Mammary epithelial cell (primary cell): Measurements from ENCODE around the gene CLSTN1.

Experiments used
- CTCF ChIP-seq, 2 donors: IDR thresholded peaks in 1 of 2; conservative IDR thresholded peaks in 1 of 2; 2 replicates each; pipeline ENCODE4 v1.5.1; 2011 to 2012; ENCODE audit warnings: inconsistent platforms in 2 of 2, low read length in 2 of 2, mild to moderate bottlenecking in 2 of 2, control low read depth in 1 of 2, low read depth in 1 of 2; ENCODE audit not compliant: insufficient read depth in 1 of 2; ENCODE audit errors: extremely low read depth in 1 of 2
- EZH2 ChIP-seq: IDR thresholded peaks from 2 replicates; pipeline ENCODE4 v1.6.1; 2012; ENCODE audit warnings: low read length, inconsistent platforms, borderline replicate concordance

DNA sequence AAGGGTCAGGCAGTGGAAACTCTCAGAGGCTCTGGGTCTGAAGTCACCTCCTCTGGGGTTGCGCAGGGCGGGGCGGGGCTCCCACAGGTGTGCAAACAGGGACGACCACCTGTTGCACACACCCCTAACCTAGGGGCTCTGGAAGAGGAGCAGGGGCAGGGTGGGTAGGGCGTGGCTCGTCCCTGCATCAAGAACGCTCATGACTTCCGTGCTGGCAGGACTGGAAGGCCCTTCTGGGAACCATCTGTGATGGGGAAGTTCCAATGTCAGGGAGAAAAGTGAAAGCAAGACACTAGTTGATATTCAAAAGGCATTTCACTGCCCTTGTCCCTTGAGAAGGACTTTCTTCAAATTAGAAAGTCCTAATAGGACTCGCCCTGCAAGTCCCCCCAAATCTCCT is 22.1 kb upstream of the CLSTN1 start:
- no peak for TF ChIP-seq CTCF (conservative IDR thresholded peaks at IDR 0.05 in 1 of 2, IDR thresholded peaks at IDR 0.05 in 1 of 2; ENCODE audit: extremely low read depth in 1 of 2, insufficient read depth in 1 of 2, low read depth in 1 of 2, low read length in 2 of 2)
- TF ChIP-seq EZH2, result no peak
